WTC11 (cell line): ENCODE measurements around the gene TIMM44. TPM values are rescaled to one million over a fixed set of nuclear protein-coding genes. Genes with fewer than 3 reads are reported as not detected.

Experiments used
- ATAC-seq: fragments of 200-7000 bp; cut with Tn5 transposase; 2 replicates; pipeline ENCODE4 v1.10.0; 2021; ENCODE audit warnings: mild to moderate bottlenecking, moderate library complexity
- CTCF ChIA-PET: fragments of 300-600 bp; sonication (Branson Sonifier 250); formaldehyde crosslinking; loops from one replicate; lab custom pipeline; 2021; ENCODE audit warnings: antibody characterized with exemption; lab: Charles Lee
- POLR2A ChIA-PET: fragments of 350-600 bp; sonication (Branson Sonifier 250); formaldehyde crosslinking; loops from one replicate; lab custom pipeline; 2021; ENCODE audit warnings: antibody characterized with exemption; lab: Charles Lee
- DNase-seq: peaks from one replicate; pipeline ENCODE4 v3.0.0; 2021; ENCODE audit warnings: low spot score
- H3K27ac Mint-ChIP-seq: 2 replicates; pipeline ENCODE4 v1.8.0; 2021; ENCODE audit warnings: mixed read lengths
- H3K27me3 Mint-ChIP-seq: 2 replicates; pipeline ENCODE4 v1.8.0; 2021; ENCODE audit warnings: low read depth, mild to moderate bottlenecking, moderate library complexity, mixed read lengths
- H3K36me3 Mint-ChIP-seq: 2 replicates; pipeline ENCODE4 v1.8.0; 2021; ENCODE audit warnings: mixed read lengths
- H3K4me1 Mint-ChIP-seq: 2 replicates; pipeline ENCODE4 v1.8.0; 2022; ENCODE audit warnings: mixed read lengths
- H3K4me3 Mint-ChIP-seq: 2 replicates; pipeline ENCODE4 v1.8.0; 2021; ENCODE audit warnings: mild to moderate bottlenecking, moderate library complexity, mixed read lengths
- H3K9me3 Mint-ChIP-seq: 2 replicates; pipeline ENCODE4 v1.8.0; 2021; ENCODE audit warnings: mixed read lengths
- AR ChIP-seq: fragments of 250-450 bp; sonication (Bioruptor Pico); IDR thresholded peaks from 2 replicates; pipeline ENCODE4 v1.9.0; 2021; ENCODE audit warnings: mild to moderate bottlenecking
- ATF2 ChIP-seq: sonication (generic); formaldehyde crosslinking; IDR thresholded peaks from 2 replicates; pipeline ENCODE4 v1.8.1; 2022; ENCODE audit warnings: low read depth, missing genetic modification reagents, borderline replicate concordance
- ATF3 ChIP-seq: sonication (generic); formaldehyde crosslinking; conservative IDR thresholded peaks from 2 replicates; pipeline ENCODE4 v1.8.1; 2022; ENCODE audit warnings: mild to moderate bottlenecking, missing genetic modification reagents
- CREB1 ChIP-seq: sonication (generic); formaldehyde crosslinking; IDR thresholded peaks from 2 replicates; pipeline ENCODE4 v1.8.0; 2023; ENCODE audit warnings: mild to moderate bottlenecking, missing genetic modification reagents
- CREM ChIP-seq: sonication (generic); formaldehyde crosslinking; IDR thresholded peaks from 2 replicates; pipeline ENCODE4 v1.8.1; 2022; ENCODE audit warnings: mild to moderate bottlenecking, missing genetic modification reagents, moderate library complexity
- ELF4 ChIP-seq: sonication (generic); formaldehyde crosslinking; IDR thresholded peaks from 2 replicates; pipeline ENCODE4 v1.8.1; 2022; ENCODE audit warnings: low read depth, mild to moderate bottlenecking, moderate library complexity, missing genetic modification reagents
- EMX1 ChIP-seq: fragments of 250-450 bp; sonication (Bioruptor Pico); IDR thresholded peaks from 2 replicates; pipeline ENCODE4 v1.8.0; 2021; ENCODE audit warnings: mild to moderate bottlenecking
- FOXJ3 ChIP-seq: sonication (generic); formaldehyde crosslinking; IDR thresholded peaks from 2 replicates; pipeline ENCODE4 v1.9.0; 2021; ENCODE audit warnings: missing genetic modification reagents, mild to moderate bottlenecking, borderline replicate concordance
- FOXK1 ChIP-seq: sonication (generic); formaldehyde crosslinking; IDR thresholded peaks from 2 replicates; pipeline ENCODE4 v1.8.0; 2022; ENCODE audit warnings: mild to moderate bottlenecking, moderate library complexity, missing genetic modification reagents
- GRHL2 ChIP-seq: fragments of 250-450 bp; sonication (Bioruptor Pico); IDR thresholded peaks from 2 replicates; pipeline ENCODE4 v1.8.0; 2022; ENCODE audit warnings: mild to moderate bottlenecking, moderate library complexity; ENCODE audit not compliant: insufficient replicate concordance, severe bottlenecking
- GTF2I ChIP-seq: fragments of 250-450 bp; sonication (Bioruptor Pico); conservative IDR thresholded peaks from 2 replicates; pipeline ENCODE4 v1.4.0; 2021; ENCODE audit warnings: mild to moderate bottlenecking
- HMGA2 ChIP-seq: fragments of 250-450 bp; sonication (Bioruptor Pico); IDR thresholded peaks from 2 replicates; pipeline ENCODE4 v1.4.0; 2021; ENCODE audit warnings: mild to moderate bottlenecking, moderate library complexity
- MYBL2 ChIP-seq: sonication (generic); formaldehyde crosslinking; IDR thresholded peaks from 2 replicates; pipeline ENCODE4 v1.8.1; 2023; ENCODE audit warnings: mild to moderate bottlenecking, moderate library complexity, missing genetic modification reagents
- NFYB ChIP-seq: sonication (generic); formaldehyde crosslinking; conservative IDR thresholded peaks from 2 replicates; pipeline ENCODE4 v1.8.0; 2022; ENCODE audit warnings: low read depth, missing genetic modification reagents
- NR1H2 ChIP-seq: sonication (generic); formaldehyde crosslinking; IDR thresholded peaks from 2 replicates; pipeline ENCODE4 v1.9.0; 2021; ENCODE audit warnings: mild to moderate bottlenecking, moderate library complexity, missing genetic modification reagents
- NR2C2 ChIP-seq: sonication (generic); formaldehyde crosslinking; IDR thresholded peaks from 2 replicates; pipeline ENCODE4 v1.8.0; 2022; ENCODE audit warnings: mild to moderate bottlenecking, missing genetic modification reagents
- PRRX2 ChIP-seq: fragments of 250-450 bp; sonication (Bioruptor Pico); IDR thresholded peaks from 2 replicates; pipeline ENCODE4 v1.8.0; 2021; ENCODE audit warnings: mild to moderate bottlenecking
- ZBTB43 ChIP-seq: sonication (generic); formaldehyde crosslinking; IDR thresholded peaks from 2 replicates; pipeline ENCODE4 v1.8.1; 2023; ENCODE audit warnings: mild to moderate bottlenecking, missing genetic modification reagents
- ZNF219 ChIP-seq: sonication (generic); formaldehyde crosslinking; IDR thresholded peaks from 2 replicates; pipeline ENCODE4 v1.8.0; 2023; ENCODE audit warnings: missing genetic modification reagents, mild to moderate bottlenecking, borderline replicate concordance
- ZNF232 ChIP-seq: sonication (generic); formaldehyde crosslinking; IDR thresholded peaks from 2 replicates; pipeline ENCODE4 v1.8.0; 2022; ENCODE audit warnings: mild to moderate bottlenecking, missing genetic modification reagents
- ZNF317 ChIP-seq: sonication (generic); formaldehyde crosslinking; IDR thresholded peaks from 2 replicates; pipeline ENCODE4 v1.8.1; 2023; ENCODE audit warnings: low read depth, mild to moderate bottlenecking, moderate library complexity, missing genetic modification reagents, borderline replicate concordance
- ZNF396 ChIP-seq: fragments of 250-450 bp; sonication (Bioruptor Pico); IDR thresholded peaks from 2 replicates; pipeline ENCODE4 v1.8.0; 2021; ENCODE audit warnings: mild to moderate bottlenecking, moderate library complexity, borderline replicate concordance
- ZNF532 ChIP-seq: fragments of 250-450 bp; sonication (Bioruptor Pico); IDR thresholded peaks from 2 replicates; pipeline ENCODE4 v1.9.0; 2021; ENCODE audit warnings: mild to moderate bottlenecking, borderline replicate concordance
- total RNA-seq: library from RNA; stranded (reverse); gene quantifications from 3 replicates; pipeline ENCODE4 v1.2.3, GENCODE V29; 2021

TIMM44 gene
- total RNA-seq, 1 experiment from 2014 or later = 129 TPM

- CTCF ChIA-PET = interaction anchor here (1.0 to 3.0 kb wide), 3 partner anchors 30 to 46 kb away, joined by 4 to 21 read pairs (median 6); no protein-coding TSS in a partner anchor
- H3K36me3 Mint-ChIP-seq = no peaks in the 10 kb centered on the region
- H3K9me3 Mint-ChIP-seq = no peaks in the 10 kb centered on the region
- no peak overlapping the region for H3K4me3 Mint-ChIP-seq
- H3K27ac Mint-ChIP-seq = no peak overlapping the region; the same call in 1 of the 2 replicates
- ATAC-seq (no peak), DNase-seq (no peak)
- H3K4me1 Mint-ChIP-seq = peaks cover 10% of the 10 kb centered on the region
- peaks cover 15% of the 10 kb centered on the region for H3K27me3 Mint-ChIP-seq
- TF ChIP-seq AR (no peak), CREB1 (no peak), HMGA2 (CRISPR knock-in tag) (no peak), EMX1 (CRISPR knock-in tag) (no peak), MYBL2 (CRISPR knock-in tag) (no peak), NFYB (CRISPR knock-in tag) (no peak), ZNF317 (CRISPR knock-in tag) (no peak), CREM (CRISPR knock-in tag) (no peak), ZNF232 (no peak), ZNF396 (CRISPR knock-in tag) (no peak), FOXK1 (CRISPR knock-in tag) (no peak), ZBTB43 (CRISPR knock-in tag) (no peak)
- POLR2A ChIA-PET = interaction anchor here (0.6 to 1.2 kb wide), 3 partner anchors 11 to 140 kb away, joined by 3 to 4 read pairs (median 3); partner anchors contain the start of genes LRRC8E and TIMM44
These were observed 44.5 kb downstream of the TIMM44 start for GRCh38 chr19:7898967-7899366.

GRCh38 chr19:7897292-7897691 lies 46.2 kb downstream of the TIMM44 start:
- H3K9me3 Mint-ChIP-seq = no peaks in the 10 kb centered on the region
- TF ChIP-seq ATF3 (no peak), PRRX2 (CRISPR knock-in tag) (no peak), ZNF396 (CRISPR knock-in tag) (no peak), GRHL2 (CRISPR knock-in tag) (no peak), ZNF532 (CRISPR knock-in tag) (no peak), ZNF219 (no peak), ZBTB43 (CRISPR knock-in tag) (no peak), FOXJ3 (no peak), NR1H2 (no peak), NR2C2 (no peak), EMX1 (CRISPR knock-in tag) (no peak), ELF4 (CRISPR knock-in tag) (no peak), GTF2I (CRISPR knock-in tag) (no peak), ATF2 (no peak)
- TF ChIP-seq, all 79 proteins: peak for 0
- no peak for DNase-seq
- no peak overlapping the region for H3K4me3 Mint-ChIP-seq
- ChIA-PET POLR2A (interaction anchor here (0.7 kb wide), 1 partner anchor 551 kb away, joined by 4 read pairs; no protein-coding TSS in a partner anchor), CTCF (interaction anchor here (0.7 to 1.5 kb wide), 6 partner anchors 11 to 329 kb away, joined by 3 to 5 read pairs (median 4); partner anchors contain the start of gene SNAPC2)
- H3K36me3 Mint-ChIP-seq = no peaks in the 10 kb centered on the region
- ATAC-seq = no peak
- peaks cover 3% of the 10 kb centered on the region; the same call in 1 of the 2 replicates for H3K4me1 Mint-ChIP-seq
- H3K27ac Mint-ChIP-seq = no peak overlapping the region
- peaks cover 2% of the 10 kb centered on the region; the same call in 1 of the 2 replicates for H3K27me3 Mint-ChIP-seq
